Stimulated activated CD8-positive, alpha-beta memory T cell treated with anti-CD3 and anti-CD28 coated beads, Interleukin-7, amount 100 ng/mL, for 4 hours (primary cell): Measurements from ENCODE around the gene PXDN.
"Not testable (repeated sequence)": the region's sequence is repeated elsewhere in the genome, so short reads cannot be mapped to it uniquely, and the experiment has no call there.

ENCODE experiments used
- DNase-seq, 2 donors: peaks; one replicate each; pipeline ENCODE4 v3.0.0-alpha.2; 2020; ENCODE audit warnings: low read depth in 2 of 2

Gene PXDN

DNA sequence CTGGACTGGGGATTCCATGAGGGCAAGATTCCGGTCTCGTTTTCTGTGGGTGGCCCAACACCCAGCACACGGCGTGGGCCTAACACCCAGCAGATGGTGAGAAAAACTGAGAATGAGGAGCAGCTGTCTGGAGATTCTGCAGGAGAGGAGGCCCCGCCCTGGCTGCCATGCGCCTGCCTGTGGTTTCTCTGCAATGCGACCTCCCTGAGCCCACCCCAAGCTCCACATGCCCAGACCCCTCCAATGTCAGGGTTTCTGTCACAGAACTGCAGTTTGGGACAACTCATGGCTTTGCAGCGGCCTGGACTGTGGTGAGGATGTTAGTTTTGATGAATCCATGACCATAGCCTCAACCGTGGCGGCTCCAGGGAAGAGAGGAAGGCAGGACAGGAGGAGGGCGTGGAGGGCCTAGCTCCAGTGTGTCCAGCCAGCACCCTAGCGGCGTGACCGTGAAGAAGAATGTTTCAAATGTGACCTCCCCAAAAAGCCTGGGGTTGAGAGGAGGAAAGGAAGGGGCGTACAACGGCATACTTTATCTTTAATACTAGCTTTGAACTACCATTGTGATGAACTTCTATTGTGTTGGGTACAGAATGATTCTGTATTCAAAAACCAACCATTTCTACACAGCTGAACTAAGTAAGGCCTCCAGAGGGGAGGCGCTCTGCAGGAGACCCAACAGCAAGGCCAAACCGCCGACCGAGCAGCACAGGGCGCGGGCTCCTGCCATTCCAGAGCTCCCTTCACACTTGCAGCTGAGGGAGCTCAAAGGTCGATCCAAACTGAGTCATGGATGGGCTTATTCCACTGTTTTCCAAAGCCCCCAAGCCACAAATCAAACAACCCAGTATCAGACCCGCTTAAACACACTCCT lies 3.4 kb downstream of the PXDN start:
- DNase-seq = no peak

DNA sequence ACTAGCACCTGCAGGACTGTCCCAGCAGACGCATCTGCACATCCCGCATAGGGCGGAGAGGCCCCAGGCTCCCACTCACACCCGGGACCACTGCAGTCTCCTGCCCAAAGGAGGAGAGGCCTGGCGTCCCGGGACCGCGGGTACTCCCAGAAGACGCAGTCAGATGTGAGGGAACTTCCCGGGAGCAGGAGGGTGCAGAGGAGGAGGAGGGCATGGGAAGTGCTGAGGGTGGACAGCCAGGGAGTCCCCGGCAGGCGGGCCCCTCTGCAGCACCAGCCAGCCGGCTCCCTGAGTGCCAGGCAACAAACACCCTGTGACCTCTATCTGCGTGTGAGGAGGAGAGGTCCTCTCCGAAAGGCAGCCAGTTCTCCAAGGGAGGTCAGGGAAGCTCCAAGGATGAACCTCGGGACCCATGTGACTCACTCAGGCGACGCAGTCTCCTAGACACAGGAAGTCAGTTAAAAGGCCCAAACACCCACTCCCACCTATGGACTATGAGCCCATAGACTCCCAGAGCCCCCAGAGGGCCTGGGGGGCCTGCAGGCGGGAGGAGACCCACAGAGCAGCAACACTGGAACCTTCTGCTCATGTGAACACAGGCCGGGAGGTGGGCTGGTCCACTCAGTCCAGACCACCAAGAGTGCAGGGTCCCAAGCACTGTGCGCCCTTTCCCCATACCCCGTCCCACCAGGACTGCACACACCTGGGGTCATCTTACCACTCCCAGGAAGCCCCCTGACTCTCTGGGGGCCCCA lies 4.2 kb downstream of the PXDN start:
- DNase-seq = no peak

DNA sequence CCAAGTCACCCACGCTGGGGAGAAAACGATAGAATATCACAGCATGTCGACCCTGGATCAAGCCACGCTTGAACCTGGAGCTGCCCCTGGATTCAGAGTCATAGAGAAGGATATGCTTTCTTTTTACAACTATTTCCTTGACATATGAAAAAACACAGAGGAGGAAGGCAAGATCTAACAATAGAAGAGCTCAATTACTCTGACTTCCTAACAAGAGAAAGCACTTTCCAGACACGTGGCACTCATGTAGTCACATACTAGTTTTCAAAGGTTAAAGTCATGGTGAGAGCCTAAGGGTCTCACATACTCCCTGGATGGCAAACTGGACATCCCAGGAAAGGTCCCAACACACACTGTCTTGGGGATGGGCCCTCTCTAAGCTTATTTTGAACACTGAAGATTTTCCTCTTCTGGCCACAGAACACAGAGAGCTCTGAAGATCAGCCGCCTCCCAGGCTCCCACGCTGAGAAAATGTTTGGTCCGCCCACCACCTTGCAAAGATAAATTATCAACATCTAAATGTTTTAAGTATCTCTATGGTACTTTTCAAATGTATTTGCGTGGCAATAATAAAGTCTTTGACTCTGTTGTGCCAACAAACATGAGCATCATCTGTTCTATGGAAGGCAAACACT lies 4.9 kb downstream of the PXDN start:
- no peak for DNase-seq

DNA sequence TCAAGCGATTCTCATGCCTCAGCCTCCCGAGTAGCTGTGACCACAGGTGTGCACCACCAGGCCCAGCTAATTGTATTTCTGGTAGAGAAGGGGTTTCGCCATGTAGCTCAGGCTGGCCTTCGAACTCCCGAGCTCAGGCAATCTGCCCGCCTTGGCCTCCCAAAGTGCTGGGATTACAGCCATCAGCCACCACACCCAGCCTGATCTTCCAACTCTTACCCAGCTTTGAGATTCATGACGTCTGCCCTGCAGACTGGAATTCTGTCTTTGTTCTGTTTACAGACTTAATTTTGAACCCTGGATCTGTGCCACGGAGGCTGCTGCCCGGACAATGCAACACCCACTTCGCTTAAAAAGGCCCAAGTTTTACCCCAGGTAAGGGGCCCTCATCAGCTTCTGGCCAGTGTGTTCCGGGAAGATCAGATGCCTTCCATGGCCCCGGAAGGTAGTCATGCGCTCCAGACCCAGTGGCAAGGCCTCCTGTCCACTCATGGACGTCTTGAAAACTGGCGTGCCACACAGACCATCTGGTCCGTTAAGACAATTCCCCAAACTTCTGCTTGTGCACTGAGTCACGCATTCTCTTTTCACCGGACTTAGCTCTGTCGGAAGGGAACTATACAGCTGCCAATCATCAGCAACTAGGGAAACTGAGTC lies 5.5 kb downstream of the PXDN start:
- no peak for DNase-seq

DNA sequence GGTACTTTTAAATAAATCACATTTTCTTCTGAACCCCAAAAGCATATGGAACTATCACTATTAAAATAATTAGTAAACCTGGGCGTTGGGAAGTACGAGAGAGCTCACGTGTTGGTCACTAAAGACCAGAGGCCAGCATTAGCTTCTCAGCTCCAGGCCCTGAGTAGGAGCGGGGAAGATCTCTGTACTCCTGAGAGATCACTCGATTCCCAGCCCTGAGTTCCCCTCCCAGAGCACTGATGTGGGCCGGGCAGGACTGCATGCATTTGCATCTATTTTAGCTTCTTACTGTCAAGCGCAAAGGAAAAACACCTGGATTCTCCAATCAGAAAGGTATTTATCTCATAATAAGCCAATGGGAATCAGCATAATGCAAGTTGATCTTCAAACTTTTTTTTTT lies 6.2 kb downstream of the PXDN start:
- no peak for DNase-seq

DNA sequence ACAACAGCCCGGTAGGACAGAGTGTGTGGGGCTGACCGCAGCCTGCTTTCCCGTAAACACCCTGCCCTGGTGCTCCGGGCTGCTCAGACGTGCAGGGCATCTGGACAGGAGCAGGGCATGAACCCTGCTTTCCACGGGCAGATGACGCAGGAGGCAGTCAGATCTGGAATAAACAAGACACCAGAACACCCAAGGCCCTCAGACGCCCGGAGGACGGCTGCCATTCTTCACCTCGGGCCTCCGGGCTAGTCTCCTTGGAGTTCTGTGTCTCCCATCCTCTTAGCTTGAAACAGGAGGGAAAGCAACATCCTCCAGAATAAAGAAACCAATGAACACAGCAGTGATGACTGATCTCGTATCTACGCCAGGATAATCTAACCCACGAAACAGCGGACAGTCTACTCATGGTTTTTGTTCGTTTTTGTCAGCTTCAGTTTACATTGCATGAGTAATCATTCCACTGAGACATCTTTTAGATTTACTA lies 7.3 kb downstream of the PXDN start:
- DNase-seq = no peak

DNA sequence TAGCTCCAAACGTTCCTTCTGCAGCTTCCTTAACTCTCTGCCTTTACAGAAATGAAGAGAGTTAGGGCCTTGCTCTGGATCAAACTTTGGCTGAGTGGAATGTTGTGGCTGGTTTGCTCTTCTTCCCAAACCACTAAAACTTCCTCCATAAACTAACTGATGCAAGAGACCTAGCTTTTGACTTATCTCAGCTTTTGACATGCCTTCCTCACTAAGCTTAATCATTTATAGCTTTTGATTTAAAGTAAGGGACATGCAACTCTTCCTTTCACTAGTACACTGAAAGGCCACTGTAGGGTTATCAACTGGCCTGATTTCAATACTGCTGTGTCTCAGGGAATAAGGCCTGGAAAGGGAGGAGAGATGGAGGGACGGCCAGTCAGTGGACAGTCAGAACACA lies 8.3 kb downstream of the PXDN start:
- no peak for DNase-seq

DNA sequence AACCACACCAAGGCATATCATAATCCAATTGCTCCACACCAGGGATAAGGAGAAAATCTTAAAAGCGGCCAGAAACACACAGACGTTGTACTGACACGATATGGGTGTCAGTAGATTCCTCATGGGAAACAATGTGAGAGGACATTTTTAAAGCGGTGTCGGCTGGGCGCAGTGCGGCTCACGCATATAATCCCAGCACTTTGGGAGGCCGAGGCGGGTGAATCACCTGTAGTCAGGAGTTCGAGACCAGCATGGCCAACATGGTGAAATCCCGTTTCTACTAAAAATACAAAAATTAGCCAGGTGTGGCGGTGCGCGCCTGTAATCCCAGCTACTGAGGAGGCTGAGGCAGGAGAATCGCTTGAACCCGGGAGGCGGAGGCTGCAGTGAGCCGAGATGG lies 11.0 kb downstream of the PXDN start:
- DNase-seq = not testable (repeated sequence)

DNA sequence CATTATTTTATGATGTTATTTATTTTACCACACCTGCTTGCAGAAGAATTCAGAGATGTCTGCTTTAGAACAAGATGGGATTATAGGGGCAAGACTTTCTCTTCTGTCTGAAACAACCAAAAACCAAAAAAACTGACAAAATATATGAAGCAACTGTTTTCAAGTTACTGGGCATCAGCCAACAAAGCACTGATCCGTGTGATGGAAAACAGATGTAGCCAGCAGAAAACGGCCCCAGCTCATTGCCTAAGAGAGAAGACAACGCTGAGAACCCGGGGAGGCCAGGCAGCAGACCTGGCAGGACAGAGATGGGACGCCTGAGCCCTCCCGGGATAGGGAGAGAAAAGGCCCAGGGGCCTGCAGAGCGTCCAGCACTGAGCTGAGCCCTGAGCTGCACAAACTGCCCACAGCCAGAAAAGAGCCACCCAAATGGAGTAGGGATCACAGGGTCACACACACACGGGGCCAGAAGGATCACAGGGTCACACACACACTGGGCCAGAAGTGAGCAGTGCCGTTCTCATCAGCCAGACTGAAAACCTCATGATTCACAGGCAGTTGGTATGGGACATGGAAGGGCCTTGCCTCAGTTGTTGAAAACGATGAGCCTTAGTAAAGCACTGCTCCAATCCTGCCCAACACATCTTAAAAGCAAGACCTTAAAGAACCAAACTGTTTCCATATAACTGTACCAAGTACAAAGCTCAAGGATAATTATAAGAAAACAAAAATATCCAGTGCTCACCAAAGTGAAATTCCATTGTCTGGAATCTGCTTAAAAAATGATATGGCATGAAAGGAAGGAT lies 12.1 kb downstream of the PXDN start:
- no peak for DNase-seq

DNA sequence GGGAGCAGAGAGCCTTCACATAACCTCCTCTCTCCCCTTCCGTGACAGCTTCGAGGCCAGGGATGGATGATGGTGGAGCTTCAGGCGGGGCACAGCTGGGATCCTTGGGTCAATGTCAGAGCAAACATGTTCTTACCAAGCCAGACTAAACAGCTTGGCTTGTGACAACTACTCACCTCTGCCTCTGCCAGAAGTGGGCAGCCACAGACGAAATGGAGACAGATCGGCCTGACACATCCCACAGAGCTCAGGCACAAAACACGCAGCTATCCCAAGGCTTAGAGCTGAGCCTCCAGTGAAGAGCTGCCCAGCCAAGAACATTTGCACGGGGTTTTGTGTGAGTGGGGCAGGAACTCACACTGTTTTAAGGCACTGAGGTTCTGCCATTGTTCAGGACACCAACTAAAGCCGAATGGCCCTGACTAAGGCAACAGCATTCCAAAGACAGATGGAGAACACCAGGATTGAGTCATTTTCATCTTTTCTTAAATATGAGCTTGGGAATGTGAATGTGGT lies 12.8 kb downstream of the PXDN start:
- no peak for DNase-seq

DNA sequence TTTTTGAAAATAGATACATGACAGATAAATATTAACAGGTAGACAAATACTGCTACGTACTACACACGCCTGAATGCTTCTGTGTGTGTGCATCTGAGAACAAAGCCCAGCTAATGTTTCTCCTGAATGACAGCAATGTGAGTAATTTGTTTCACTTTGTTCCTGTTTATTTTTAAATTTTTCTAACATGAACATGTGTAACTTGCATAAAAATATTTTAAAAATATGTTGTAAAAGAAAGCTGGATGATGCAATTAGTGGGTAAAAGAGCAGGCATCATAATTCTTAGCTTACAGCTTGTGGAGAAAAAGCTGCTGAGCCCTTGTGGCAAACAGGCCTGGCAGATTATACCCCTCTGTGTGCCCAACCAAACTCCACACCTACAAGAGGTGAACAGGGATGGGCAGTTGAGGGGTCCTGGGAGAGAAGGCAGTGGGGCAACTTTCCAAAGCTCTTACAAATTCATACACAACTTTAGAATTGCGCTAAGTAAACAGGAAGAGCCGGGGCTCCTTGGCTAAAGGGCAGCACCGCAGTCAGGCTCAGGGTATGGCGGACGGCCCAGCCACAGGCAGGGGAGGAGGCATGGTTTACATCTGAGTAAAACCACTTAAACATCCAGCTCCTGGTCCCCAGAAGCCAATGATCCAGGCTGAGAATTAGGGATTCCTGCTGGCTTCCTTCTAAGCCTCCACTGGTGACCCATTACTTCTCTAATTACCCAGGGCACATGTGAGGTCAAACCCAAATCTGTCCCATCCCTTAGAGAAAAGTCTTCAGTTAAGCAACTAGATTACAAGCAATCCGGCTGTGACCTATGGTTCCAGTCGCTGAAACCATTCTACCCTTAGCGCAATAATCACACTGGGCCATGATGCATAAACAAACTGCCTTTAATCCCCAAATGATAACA lies 14.0 kb downstream of the PXDN start:
- DNase-seq = no peak

DNA sequence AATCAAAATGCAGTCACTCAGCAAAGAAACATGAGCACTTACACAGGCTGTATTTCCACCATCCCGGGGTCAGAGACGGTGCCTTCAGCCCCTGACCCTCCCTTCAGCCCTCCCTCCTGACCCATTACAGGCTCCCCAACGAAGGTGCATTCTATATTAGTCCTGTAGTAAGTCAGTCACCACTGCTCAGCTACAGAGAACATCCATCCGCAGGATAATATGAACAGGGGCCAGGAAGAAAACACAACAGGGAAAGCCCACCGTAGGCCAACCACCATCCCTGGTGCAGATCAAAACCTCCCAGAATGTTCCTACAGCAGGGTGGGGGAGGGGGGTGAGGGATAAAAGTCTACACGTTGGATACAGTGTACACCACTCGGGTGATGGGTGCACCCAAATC lies 15.1 kb downstream of the PXDN start:
- DNase-seq = no peak

DNA sequence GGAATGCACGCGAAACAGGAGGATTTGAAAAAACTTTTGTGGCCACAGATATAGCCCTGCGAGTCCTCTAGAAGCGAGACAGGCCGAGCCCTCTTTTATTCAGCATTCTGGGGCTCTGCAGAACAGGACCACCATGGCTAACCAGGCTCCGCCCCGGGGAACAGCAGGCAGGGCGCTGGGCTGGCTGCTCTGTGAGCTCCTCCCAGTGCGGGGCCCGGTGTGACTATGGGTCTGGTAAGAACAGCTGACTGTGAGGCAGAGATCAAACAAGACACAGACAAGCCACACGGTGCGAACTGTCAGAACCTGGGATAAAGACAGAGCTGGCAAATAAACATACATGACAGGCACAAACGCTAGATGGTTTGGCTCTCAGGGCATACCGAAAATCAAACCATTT lies 15.5 kb downstream of the PXDN start:
- DNase-seq = no peak

DNA sequence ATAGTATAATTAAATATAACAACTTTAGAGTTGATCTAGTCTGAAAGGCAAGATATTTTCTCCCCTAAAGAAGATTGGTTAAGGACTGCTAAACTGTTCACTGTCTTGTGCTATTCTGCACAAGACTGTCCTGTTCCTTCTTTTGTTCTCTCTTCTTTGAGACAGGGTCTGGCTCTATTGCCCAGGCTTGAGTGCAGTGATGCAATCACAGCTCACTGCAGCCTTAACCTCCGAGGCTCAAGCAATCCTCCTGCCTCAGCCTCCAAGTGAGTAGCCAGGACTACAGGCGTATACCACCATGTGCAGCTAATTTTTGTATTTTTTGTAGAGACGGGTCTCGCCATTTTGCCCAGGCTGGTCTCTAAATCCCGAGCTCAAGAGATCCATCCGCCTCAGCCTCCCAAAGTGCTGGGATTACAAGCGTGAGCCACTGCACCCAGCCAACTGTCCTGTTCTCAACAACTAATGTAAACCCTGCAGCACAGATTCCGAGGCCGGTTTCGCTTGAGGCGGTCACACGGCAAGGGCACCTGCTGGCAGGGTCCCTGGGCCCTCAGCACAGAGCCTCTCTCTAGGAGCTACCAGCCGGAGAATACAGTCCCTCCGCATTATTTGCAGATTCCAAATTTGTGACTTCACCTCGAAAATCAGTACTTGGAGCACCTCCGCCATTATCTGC lies 16.4 kb downstream of the PXDN start:
- DNase-seq = no peak

DNA sequence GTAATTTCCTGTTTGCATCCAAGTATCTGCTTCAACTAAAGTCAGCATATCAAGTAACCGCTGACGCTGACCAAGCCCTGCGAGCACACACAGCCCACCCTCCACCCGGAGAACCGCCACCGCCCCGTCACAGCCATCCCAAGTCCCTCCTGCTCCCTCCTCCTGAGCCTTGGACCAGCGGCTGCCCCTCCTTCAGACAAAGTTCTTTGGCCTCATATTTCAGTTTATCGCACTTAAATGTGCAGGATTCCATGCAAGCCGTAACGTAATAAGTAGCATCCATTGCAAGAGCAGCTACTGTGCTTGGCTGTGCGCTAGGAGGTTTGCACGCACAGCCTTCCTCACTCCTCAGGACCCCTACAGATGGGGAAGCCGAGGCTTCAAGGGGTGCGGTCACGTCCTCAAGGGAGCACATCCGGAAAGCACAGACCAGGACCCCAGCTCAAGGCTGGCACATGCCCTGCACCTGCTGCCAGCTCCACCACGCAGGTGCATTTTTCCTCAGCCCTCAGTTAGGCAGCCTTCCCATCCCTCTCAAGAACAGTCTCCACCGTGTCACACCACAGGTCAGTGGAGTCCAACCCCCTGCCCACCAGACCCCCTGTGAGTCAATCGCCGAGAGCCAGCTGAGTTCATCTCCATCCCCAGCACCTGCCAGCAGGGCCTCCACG lies 17.1 kb downstream of the PXDN start:
- no peak for DNase-seq

DNA sequence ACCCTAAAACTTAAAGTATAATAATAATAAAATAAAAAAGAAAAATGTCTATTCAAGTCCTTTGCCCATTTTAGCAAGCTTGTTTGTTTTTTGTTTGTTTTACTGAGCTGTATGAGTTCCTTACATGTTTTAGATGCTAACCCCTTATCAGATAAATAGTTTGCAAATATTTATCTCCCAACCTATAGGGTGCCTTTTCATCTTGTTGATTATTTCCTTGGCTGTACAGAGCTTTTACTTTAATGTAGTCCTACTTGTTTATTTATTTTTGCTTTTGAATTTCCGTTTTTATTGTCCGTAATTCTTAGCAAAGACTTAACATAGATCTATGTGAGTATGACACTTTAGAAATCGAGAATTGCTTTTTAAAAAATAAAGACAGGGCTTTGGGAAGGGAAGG lies 17.8 kb downstream of the PXDN start:
- DNase-seq = no peak

DNA sequence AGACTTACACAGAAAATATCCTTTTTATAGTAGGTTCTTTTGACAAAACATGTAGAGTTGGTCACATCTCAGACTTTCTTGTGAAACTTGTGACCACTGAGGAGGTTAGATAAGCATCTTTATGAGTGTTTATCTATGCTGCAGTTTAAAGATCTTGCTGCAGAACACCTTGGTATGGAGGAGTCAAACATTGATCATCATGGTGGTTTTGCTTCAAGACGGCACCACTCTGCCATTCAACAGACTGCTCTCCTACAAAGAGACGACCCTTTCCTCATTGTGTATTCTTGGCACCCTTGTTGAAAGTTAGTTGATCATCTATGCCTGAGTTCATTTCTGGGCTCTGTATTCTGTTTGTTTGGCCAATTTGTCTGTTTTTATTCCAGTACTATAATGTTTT lies 20.0 kb downstream of the PXDN start:
- not testable (repeated sequence) for DNase-seq

DNA sequence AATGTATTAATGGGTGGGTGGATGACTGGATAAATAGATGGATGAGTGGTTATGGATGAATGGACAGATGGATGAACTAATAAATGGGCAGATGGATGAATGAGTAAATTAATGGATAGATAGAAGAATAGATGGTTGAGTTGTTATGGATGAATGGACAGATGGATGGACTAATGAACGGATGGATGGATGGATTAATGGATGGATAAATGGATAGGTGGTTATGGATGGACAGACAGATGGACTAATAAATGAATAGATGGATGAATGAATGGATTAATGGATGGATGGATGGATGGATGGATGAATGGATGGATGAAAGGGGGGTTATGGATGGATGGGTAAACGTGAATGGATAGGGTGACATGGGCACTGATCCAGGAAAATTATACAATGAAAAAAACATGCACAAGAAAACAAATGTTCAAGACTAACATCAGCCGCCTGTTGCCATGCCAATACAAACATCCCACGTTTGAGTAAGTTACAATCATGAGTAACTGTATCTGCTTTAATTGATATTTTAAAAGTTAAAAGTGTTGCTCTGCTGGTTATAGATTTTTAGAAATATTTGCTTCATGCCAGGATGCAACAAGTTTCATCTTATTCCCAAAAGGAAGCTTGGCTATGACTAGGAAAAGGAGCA lies 20.8 kb downstream of the PXDN start:
- no peak for DNase-seq
